A549 (cell line): ENCODE results near the gene PACSIN1. TPM values are rescaled to one million over a fixed set of nuclear protein-coding genes. Genes with fewer than 3 reads are reported as not detected.
A peak's percentile ranks its signal among the peaks of the same experiment; 100 is the strongest.

ENCODE experiments used
- ATAC-seq, 2 experiments: fragments of 200-7000 bp in 1 of 2; fragments of >200 bp in 1 of 2; cut with Nextera tagmentation in 1 of 2; cut with Tn5 transposase in 1 of 2; 3 replicates each; pipeline versions ENCODE4 v1.8.0 to v1.9.1; 2018 to 2020; ENCODE audit warnings: mild to moderate bottlenecking in 1 of 2, moderate library complexity in 1 of 2
- CTCF ChIA-PET: fragments of 300-600 bp; sonication (Branson Sonifier 250); formaldehyde crosslinking; extraction: SDS; loops from one replicate; lab custom pipeline; 2021; ENCODE audit warnings: antibody characterized with exemption, inconsistent platforms; lab: Yijun Ruan, JAX
- POLR2A ChIA-PET: fragments of 350-600 bp; formaldehyde crosslinking; extraction: SDS; loops from one replicate; lab custom pipeline; 2021; ENCODE audit warnings: antibody characterized with exemption, inconsistent platforms; lab: Yijun Ruan, JAX
- DNase-seq, 2 experiments: peaks; one replicate each; pipeline versions ENCODE4 v3.0.0 to v3.0.0-alpha.2; 2011 to 2016; ENCODE audit warnings: low read depth in 1 of 2, low spot score in 1 of 2
- FAIRE-seq: peaks from 2 replicates; lab custom pipeline; 2011; peaks lifted over from hg19 to GRCh38; lab: Jason Lieb, UNC
- H3K27ac ChIP-seq, 2 experiments: fragments of >200 bp; sonication (Bioruptor Twin); formaldehyde crosslinking; 3 replicates each; pipeline ENCODE4 v1.5.1; 2016 to 2017
- H3K4me1 ChIP-seq: fragments of >200 bp; sonication (Bioruptor Twin); formaldehyde crosslinking; 3 replicates; pipeline ENCODE4 v1.6.1; 2016
- H3K4me2 ChIP-seq: fragments of >200 bp; sonication (Bioruptor Twin); formaldehyde crosslinking; 3 replicates; pipeline ENCODE4 v1.6.1; 2016
- H3K4me3 ChIP-seq: fragments of >200 bp; sonication (Bioruptor Twin); formaldehyde crosslinking; 3 replicates; pipeline ENCODE4 v1.5.1; 2016
- H3K9me3 ChIP-seq: fragments of >200 bp; sonication (Bioruptor Twin); formaldehyde crosslinking; 3 replicates; pipeline ENCODE4 v1.6.1; 2016
- BCL3 ChIP-seq: fragments of >200 bp; sonication (Bioruptor Twin); formaldehyde crosslinking; IDR thresholded peaks from 3 replicates; pipeline ENCODE4 v1.6.1; 2016
- BHLHE40 ChIP-seq: IDR thresholded peaks from 2 replicates; pipeline ENCODE4 v1.6.1; 2012; ENCODE audit warnings: low read depth, low read length, inconsistent platforms
- CEBPB ChIP-seq, 2 experiments: fragments of >200 bp in 1 of 2; sonication (Bioruptor Twin) in 1 of 2; formaldehyde crosslinking in 1 of 2; IDR thresholded peaks; 2 replicates each; pipeline ENCODE4 v1.6.1; 2012 to 2016
- CHD2 ChIP-seq: fragments of 150-350 bp; IDR thresholded peaks from 2 replicates; pipeline ENCODE4 v1.6.1; 2014; ENCODE audit warnings: low read length; ENCODE audit not compliant: partially characterized antibody
- EHMT2 ChIP-seq: fragments of 200-600 bp; sonication (generic); IDR thresholded peaks from 2 replicates; pipeline ENCODE4 v1.6.1; 2016; ENCODE audit warnings: antibody characterized with exemption, low read depth, mild to moderate bottlenecking, moderate library complexity
- ESRRA ChIP-seq: fragments of 150-350 bp; IDR thresholded peaks from 2 replicates; pipeline ENCODE4 v1.6.1; 2014; ENCODE audit warnings: mild to moderate bottlenecking, low read length, borderline replicate concordance
- FOSB ChIP-seq: fragments of 250-450 bp; sonication (Bioruptor Pico); IDR thresholded peaks from 2 replicates; pipeline ENCODE4 v1.5.0; 2020; ENCODE audit warnings: mild to moderate bottlenecking, moderate library complexity
- FOXS1 ChIP-seq: fragments of 250-450 bp; sonication (Bioruptor Pico); IDR thresholded peaks from 2 replicates; pipeline ENCODE4 v1.5.0; 2020; ENCODE audit warnings: mild to moderate bottlenecking, moderate library complexity
- GATA3 ChIP-seq: IDR thresholded peaks from 2 replicates; pipeline ENCODE4 v1.6.1; 2012; ENCODE audit warnings: borderline replicate concordance
- HDAC2 ChIP-seq: fragments of 200-600 bp; sonication (generic); IDR thresholded peaks from 2 replicates; pipeline ENCODE4 v1.6.1; 2016
- JUN ChIP-seq, 2 experiments: fragments of >200 bp; sonication (Bioruptor Twin); formaldehyde crosslinking; IDR thresholded peaks; 2 replicates in 1 of 2; 3 replicates in 1 of 2; pipeline ENCODE4 v1.6.1; 2016 to 2017
- MAX ChIP-seq: IDR thresholded peaks from 2 replicates; pipeline ENCODE4 v1.6.1; 2012
- MAZ ChIP-seq: fragments of 150-350 bp; IDR thresholded peaks from 2 replicates; pipeline ENCODE4 v1.6.1; 2014; ENCODE audit warnings: antibody characterized with exemption, low read depth, low read length, borderline replicate concordance
- MYC ChIP-seq: IDR thresholded peaks from 2 replicates; pipeline ENCODE4 v1.6.1; 2012; ENCODE audit warnings: mild to moderate bottlenecking, inconsistent platforms, low read length, improper control_type of control experiment, borderline replicate concordance
- NFE2L2 ChIP-seq: fragments of 150-350 bp; conservative IDR thresholded peaks from 2 replicates; pipeline ENCODE4 v1.6.1; 2014; ENCODE audit warnings: low read length
- NR3C1 ChIP-seq: fragments of >200 bp; sonication (Bioruptor Twin); formaldehyde crosslinking; IDR thresholded peaks from 3 replicates; pipeline ENCODE4 v1.6.1; 2017
- PHF8 ChIP-seq: fragments of 200-600 bp; sonication (generic); IDR thresholded peaks from 2 replicates; pipeline ENCODE4 v1.6.1; 2016; ENCODE audit warnings: low read depth, mild to moderate bottlenecking, antibody characterized with exemption, moderate library complexity, borderline replicate concordance
- POLR2A ChIP-seq: IDR thresholded peaks from 2 replicates; pipeline ENCODE4 v1.6.1; 2012; ENCODE audit warnings: mild to moderate bottlenecking, low read length
- RAD21 ChIP-seq, 2 experiments: fragments of >200 bp in 1 of 2; sonication (Bioruptor Twin) in 1 of 2; formaldehyde crosslinking in 1 of 2; IDR thresholded peaks in 1 of 2; conservative IDR thresholded peaks in 1 of 2; 2 replicates in 1 of 2; 3 replicates in 1 of 2; pipeline ENCODE4 v1.6.1; 2012 to 2018; ENCODE audit warnings: inconsistent platforms in 1 of 2
- RCOR1 ChIP-seq: fragments of 150-350 bp; IDR thresholded peaks from 2 replicates; pipeline ENCODE4 v1.6.1; 2014; ENCODE audit warnings: antibody characterized with exemption, low read length, low read depth
- RFX5 ChIP-seq: fragments of 450-650 bp; IDR thresholded peaks from 2 replicates; pipeline ENCODE4 v1.7.1; 2014; ENCODE audit warnings: antibody characterized with exemption, mild to moderate bottlenecking, moderate library complexity
- RNF2 ChIP-seq: fragments of 200-600 bp; sonication (generic); IDR thresholded peaks from 2 replicates; pipeline ENCODE4 v1.6.1; 2016; ENCODE audit warnings: low read depth, mild to moderate bottlenecking, antibody characterized with exemption, moderate library complexity, borderline replicate concordance
- SMC3 ChIP-seq: fragments of >200 bp; sonication (Bioruptor Twin); formaldehyde crosslinking; IDR thresholded peaks from 3 replicates; pipeline ENCODE4 v1.6.1; 2018; ENCODE audit warnings: inconsistent platforms
- ZC3H11A ChIP-seq: fragments of 450-650 bp; IDR thresholded peaks from 2 replicates; pipeline ENCODE4 v1.6.1; 2014; ENCODE audit warnings: antibody characterized with exemption, mild to moderate bottlenecking
- ZFP36 ChIP-seq: fragments of 450-650 bp; IDR thresholded peaks from 2 replicates; pipeline ENCODE4 v1.6.1; 2014; ENCODE audit warnings: borderline replicate concordance; ENCODE audit not compliant: partially characterized antibody
- WGBS: methylation state at CpG from one replicate; pipeline ENCODE4 v1.1.6; 2017; ENCODE audit errors: missing lambda C conversion rate; 5-methylcytosine and 5-hydroxymethylcytosine counted together
- polyA plus RNA-seq, 4 experiments: library from polyadenylated mRNA; depleted of rRNA in 3 of 4; stranded (reverse); fragments of >200 nt; fragmentation: RNase III in 1 of 4; extraction: RNeasy Plus Mini Kit Qiagen cat#74134 plus additional on column Dnase treatment in 1 of 4; gene quantifications; 2 replicates in 3 of 4; 3 replicates in 1 of 4; pipeline ENCODE4 v1.2.3, GENCODE V29; 2011 to 2017
- TF ChIP-seq, protein P1 (sequence below): fragments of 150-350 bp; IDR thresholded peaks from 2 replicates; pipeline ENCODE4 v1.6.1; 2014; ENCODE audit warnings: low read depth, mild to moderate bottlenecking, low read length
- TF ChIP-seq, protein P2 (sequence below): fragments of >200 bp; sonication (Bioruptor Twin); formaldehyde crosslinking; IDR thresholded peaks from 2 replicates; pipeline ENCODE4 v1.6.1; 2016
- TF ChIP-seq, protein P3 (sequence below): fragments of >200 bp; sonication (Bioruptor Twin); formaldehyde crosslinking; IDR thresholded peaks from 3 replicates; pipeline ENCODE4 v1.5.1; 2016
- TF ChIP-seq, protein P4 (sequence below): IDR thresholded peaks from 2 replicates; pipeline ENCODE4 v1.6.1; 2012; ENCODE audit warnings: low read depth, borderline replicate concordance

The PACSIN1 gene
- polyA plus RNA-seq, 2 of the 4 experiments (the other 2 are of a cell fraction), result 0.14 to 0.30 TPM

DNA sequence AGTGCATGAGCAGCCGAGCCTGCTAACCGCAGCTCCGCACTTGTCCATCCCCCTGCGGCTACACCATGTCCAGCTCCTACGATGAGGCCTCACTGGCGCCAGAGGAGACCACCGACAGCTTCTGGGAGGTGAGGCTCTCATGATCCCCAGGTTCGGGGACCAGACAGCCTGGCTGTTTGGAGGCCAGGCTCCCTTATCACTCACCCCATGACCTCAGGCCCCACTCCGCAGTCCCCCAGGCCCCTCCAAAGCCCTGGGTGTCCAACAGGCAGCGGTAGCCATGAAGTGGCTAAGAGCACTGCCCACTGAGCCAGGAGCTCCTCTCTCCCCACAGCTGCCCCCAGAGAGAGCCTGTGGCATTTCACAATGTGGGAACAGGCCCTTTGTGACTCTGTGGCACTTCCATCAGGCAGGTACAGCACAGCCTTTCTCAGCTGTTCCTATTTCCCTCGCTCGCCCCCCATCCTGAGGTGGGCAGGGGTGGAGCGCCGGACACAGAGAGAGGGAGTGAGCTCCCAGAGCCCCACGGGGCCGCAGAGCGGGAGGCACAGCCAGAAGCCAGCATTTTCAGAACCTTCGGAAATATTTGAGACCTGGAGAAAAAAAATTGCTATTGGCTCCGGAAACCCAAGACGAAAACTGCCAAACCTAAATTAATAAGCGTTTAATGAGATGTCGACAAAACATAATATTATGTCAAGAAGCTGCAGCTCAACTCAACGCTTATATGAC lies 60.5 kb downstream of the PACSIN1 start:
- WGBS, result 66% methylated on average over 20 of the region's 23 CpGs
- ATAC-seq (no peak), FAIRE-seq (no peak)
- peak overlapping the region; percentile 86 for H3K4me2 ChIP-seq
- peak overlapping the region; percentile 26; the same call in 1 of the 3 replicates for H3K4me3 ChIP-seq
- ChIA-PET CTCF (interaction anchor here (0.9 to 4.1 kb wide), 8 partner anchors 10 to 363 kb away, joined by 3 to 33 read pairs (median 6); no protein-coding TSS in a partner anchor), POLR2A (no interaction called here)
- H3K9me3 ChIP-seq, result no peaks in the 10 kb centered on the region
- peak overlapping the region; percentile 75 to 77 for H3K27ac ChIP-seq
- TF ChIP-seq EHMT2 (no peak), FOSB (CRISPR knock-in tag) (no peak), CEBPB (IDR thresholded peaks at IDR 0.05) (no peak), NR3C1 (no peak), RAD21 (conservative IDR thresholded peaks at IDR 0.05 in 1 of 2, IDR thresholded peaks at IDR 0.05 in 1 of 2) (no peak), PHF8 (no peak), ESRRA (no peak), CHD2 (no peak), BCL3 (no peak), MAZ (no peak), RCOR1 (no peak), ZC3H11A (no peak), BHLHE40 (no peak), MYC (no peak), ZFP36 (no peak), FOXS1 (CRISPR knock-in tag) (no peak)
- TF ChIP-seq, protein P1, sequence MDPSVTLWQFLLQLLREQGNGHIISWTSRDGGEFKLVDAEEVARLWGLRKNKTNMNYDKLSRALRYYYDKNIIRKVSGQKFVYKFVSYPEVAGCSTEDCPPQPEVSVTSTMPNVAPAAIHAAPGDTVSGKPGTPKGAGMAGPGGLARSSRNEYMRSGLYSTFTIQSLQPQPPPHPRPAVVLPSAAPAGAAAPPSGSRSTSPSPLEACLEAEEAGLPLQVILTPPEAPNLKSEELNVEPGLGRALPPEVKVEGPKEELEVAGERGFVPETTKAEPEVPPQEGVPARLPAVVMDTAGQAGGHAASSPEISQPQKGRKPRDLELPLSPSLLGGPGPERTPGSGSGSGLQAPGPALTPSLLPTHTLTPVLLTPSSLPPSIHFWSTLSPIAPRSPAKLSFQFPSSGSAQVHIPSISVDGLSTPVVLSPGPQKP, result no peak
- TF ChIP-seq, protein P2, sequence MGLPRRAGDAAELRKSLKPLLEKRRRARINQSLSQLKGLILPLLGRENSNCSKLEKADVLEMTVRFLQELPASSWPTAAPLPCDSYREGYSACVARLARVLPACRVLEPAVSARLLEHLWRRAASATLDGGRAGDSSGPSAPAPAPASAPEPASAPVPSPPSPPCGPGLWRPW, result no peak
- TF ChIP-seq, all 56 proteins: peak for 0
- DNase-seq, result no peak
- H3K4me1 ChIP-seq, result peaks cover 23% of the 10 kb centered on the region

- no peaks in the 10 kb centered on the region for H3K9me3 ChIP-seq
- TF ChIP-seq HDAC2 (no peak), RFX5 (no peak), GATA3 (no peak), MAX (peak; percentile 63), NFE2L2 (no peak), POLR2A (0 out of 2 replicates have a peak, but pooled peaks have one; percentile 20), RNF2 (no peak), JUN (IDR thresholded peaks at IDR 0.05) (0 out of 5 replicates have a peak, but pooled peaks of 1 of the 2 experiments have one; percentile 24), SMC3 (peak; percentile 88), RAD21 (conservative IDR thresholded peaks at IDR 0.05 in 1 of 2, IDR thresholded peaks at IDR 0.05 in 1 of 2) (peak; percentile 56 to 75)
- TF ChIP-seq, protein P3, sequence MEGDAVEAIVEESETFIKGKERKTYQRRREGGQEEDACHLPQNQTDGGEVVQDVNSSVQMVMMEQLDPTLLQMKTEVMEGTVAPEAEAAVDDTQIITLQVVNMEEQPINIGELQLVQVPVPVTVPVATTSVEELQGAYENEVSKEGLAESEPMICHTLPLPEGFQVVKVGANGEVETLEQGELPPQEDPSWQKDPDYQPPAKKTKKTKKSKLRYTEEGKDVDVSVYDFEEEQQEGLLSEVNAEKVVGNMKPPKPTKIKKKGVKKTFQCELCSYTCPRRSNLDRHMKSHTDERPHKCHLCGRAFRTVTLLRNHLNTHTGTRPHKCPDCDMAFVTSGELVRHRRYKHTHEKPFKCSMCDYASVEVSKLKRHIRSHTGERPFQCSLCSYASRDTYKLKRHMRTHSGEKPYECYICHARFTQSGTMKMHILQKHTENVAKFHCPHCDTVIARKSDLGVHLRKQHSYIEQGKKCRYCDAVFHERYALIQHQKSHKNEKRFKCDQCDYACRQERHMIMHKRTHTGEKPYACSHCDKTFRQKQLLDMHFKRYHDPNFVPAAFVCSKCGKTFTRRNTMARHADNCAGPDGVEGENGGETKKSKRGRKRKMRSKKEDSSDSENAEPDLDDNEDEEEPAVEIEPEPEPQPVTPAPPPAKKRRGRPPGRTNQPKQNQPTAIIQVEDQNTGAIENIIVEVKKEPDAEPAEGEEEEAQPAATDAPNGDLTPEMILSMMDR, result peak; percentile 54
- TF ChIP-seq, protein P4, sequence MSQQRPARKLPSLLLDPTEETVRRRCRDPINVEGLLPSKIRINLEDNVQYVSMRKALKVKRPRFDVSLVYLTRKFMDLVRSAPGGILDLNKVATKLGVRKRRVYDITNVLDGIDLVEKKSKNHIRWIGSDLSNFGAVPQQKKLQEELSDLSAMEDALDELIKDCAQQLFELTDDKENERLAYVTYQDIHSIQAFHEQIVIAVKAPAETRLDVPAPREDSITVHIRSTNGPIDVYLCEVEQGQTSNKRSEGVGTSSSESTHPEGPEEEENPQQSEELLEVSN, result peak; percentile 66; the same call in 1 of the 2 replicates
- peak overlapping the region; percentile 86 for H3K4me2 ChIP-seq
- WGBS, result 14% methylated on average over 21 of the region's 53 CpGs
- peak overlapping the region; percentile 75 to 77 for H3K27ac ChIP-seq
- peak; percentile 86 to 95 for ATAC-seq
- POLR2A ChIA-PET, result no interaction called here
- H3K4me1 ChIP-seq, result peaks cover 23% of the 10 kb centered on the region
- peak; percentile 85 to 91 for DNase-seq
- CTCF ChIA-PET, result interaction anchor here (0.6 to 4.1 kb wide), 21 partner anchors 9 to 833 kb away, joined by 3 to 33 read pairs (median 4); no protein-coding TSS in a partner anchor
- FAIRE-seq, result no peak
- peak overlapping the region; percentile 29; the same call in 1 of the 3 replicates for H3K4me3 ChIP-seq
These were observed 61.3 kb downstream of the PACSIN1 start for GRCh38 chr6:34526992-34527728.
